ENCODE measurements around the gene CUL9. TPM values are rescaled to one million over a fixed set of nuclear protein-coding genes. Genes with fewer than 3 reads are reported as not detected.

CUL9 gene
- total and polyA plus RNA-seq, 8 donors, result 35.9 to 55.1 (median 41.0) TPM

DNA sequence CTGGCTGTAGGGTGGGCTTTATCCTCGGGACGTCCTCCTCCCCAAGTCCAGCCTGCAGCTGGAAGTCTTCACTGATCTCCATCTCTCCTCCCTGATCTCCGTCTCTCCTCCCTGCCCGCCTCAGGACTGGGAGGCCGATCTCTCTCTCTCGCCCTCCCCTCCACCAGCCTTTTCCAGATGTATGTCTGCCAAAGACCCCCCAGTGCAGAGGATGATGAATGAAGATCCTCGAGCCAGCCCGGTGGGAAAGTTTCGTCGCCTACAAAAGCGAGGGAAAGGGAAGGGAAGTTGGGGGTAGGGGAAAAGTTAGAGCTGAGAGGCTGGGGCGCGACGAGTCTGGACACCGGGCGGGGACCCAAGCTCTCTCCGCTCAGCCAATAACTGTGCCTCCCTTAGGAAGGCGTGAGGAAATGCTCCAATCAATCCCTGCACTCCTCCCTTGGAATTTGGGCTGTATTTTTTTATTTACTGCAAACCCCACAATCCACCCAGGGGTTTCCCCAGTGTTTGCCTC lies 11.5 kb upstream of the CUL9 start:
- Histone ChIP-seq H3K4me1 (peaks cover 23 to 39% of the 10 kb centered on the region in 2 donors), H3K27me3 (no peaks in the 10 kb centered on the region), H3K9me3 (no peaks in the 10 kb centered on the region), H3K36me3 (peaks cover 0 to 3% of the 10 kb centered on the region in 2 donors), H3K27ac (peak overlapping the region; percentile 96 to 97), H3K4me3 (peak overlapping the region; percentile 85 to 96)
- DNase-seq (peak in 2 of 4 donors; percentile 71 to 84), ATAC-seq (peak; percentile 58)
- TF ChIP-seq, protein P1, sequence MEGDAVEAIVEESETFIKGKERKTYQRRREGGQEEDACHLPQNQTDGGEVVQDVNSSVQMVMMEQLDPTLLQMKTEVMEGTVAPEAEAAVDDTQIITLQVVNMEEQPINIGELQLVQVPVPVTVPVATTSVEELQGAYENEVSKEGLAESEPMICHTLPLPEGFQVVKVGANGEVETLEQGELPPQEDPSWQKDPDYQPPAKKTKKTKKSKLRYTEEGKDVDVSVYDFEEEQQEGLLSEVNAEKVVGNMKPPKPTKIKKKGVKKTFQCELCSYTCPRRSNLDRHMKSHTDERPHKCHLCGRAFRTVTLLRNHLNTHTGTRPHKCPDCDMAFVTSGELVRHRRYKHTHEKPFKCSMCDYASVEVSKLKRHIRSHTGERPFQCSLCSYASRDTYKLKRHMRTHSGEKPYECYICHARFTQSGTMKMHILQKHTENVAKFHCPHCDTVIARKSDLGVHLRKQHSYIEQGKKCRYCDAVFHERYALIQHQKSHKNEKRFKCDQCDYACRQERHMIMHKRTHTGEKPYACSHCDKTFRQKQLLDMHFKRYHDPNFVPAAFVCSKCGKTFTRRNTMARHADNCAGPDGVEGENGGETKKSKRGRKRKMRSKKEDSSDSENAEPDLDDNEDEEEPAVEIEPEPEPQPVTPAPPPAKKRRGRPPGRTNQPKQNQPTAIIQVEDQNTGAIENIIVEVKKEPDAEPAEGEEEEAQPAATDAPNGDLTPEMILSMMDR (IDR thresholded peaks at IDR 0.05), result no peak
- intact Hi-C loops (cut with DNase I), result no loop called here

DNA sequence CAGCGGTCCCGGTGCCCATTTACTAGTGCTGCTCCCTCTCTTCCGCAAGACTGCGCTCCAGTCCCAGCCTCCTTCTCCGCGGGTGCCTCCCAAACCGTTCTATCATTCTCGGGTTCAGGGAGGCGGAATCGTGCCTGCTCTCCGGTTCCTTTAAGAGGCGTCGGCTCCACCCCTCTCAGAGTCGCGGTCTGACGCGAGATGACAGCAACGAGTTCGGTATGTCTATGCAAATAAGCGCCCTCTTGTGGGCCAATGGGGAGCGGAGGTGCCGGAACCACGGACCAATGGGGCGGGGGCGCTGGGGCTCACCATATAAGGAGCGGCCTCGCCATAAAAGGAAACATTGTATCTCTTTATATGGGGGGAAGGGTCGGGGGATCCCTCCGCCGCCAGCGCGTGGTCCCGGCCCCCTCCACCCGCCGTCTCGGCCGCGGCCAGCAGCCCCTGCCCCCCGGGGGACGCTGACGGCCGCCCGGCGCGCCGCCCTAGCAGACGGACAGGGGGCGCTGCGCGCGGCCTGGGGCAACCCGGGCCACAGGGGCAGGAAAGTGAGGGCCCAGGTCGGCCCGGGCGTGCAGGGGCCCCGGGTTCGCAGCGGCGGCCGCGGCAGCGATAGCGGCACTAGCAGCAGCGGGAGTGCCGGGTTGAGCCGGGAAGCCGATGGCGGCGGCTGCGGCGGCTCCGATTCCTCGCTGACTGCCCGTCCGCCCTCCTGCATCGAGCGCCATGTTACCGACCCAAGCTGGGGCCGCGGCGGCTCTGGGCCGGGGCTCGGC lies 10.9 kb upstream of the CUL9 start, which contains the start of gene SRF:
Gene SRF (plus strand): TSS at position 339 of the 776 bp plus-strand sequence. CDS start 388 bp downstream, at position 727.
- DNase-seq (peak; percentile 97 to 100 (median 100)), ATAC-seq (peak; percentile 80)
- Histone ChIP-seq H3K4me1 (peaks cover 24 to 45% of the 10 kb centered on the region in 2 donors), H3K36me3 (peaks cover 0 to 10% of the 10 kb centered on the region in 2 donors), H3K9me3 (no peaks in the 10 kb centered on the region), H3K4me3 (peak within 1 kb of the TSS; percentile 85 to 96), H3K27ac (peak within 1 kb of the TSS; percentile 96 to 97), H3K27me3 (no peaks in the 10 kb centered on the region)
- intact Hi-C loops (cut with DNase I), result no loop called here
- TF ChIP-seq, protein P1 (IDR thresholded peaks at IDR 0.05), result peak; percentile 48 to 82

GRCh38 chr6:43171707-43172103 lies 10.3 kb upstream of the CUL9 start:
- intact Hi-C loops (cut with DNase I), result no loop called here
- ATAC-seq (no peak), DNase-seq (peak in 3 of 4 donors; percentile 26 to 88 (median 37))
- Histone ChIP-seq H3K27me3 (no peaks in the 10 kb centered on the region), H3K36me3 (peaks cover 0 to 16% of the 10 kb centered on the region in 2 donors), H3K9me3 (no peaks in the 10 kb centered on the region), H3K4me1 (peaks cover 24 to 51% of the 10 kb centered on the region in 2 donors), H3K27ac (peak overlapping the region; percentile 96 to 97), H3K4me3 (peak overlapping the region; percentile 85 to 96)
- TF ChIP-seq, protein P1 (IDR thresholded peaks at IDR 0.05), result no peak

DNA sequence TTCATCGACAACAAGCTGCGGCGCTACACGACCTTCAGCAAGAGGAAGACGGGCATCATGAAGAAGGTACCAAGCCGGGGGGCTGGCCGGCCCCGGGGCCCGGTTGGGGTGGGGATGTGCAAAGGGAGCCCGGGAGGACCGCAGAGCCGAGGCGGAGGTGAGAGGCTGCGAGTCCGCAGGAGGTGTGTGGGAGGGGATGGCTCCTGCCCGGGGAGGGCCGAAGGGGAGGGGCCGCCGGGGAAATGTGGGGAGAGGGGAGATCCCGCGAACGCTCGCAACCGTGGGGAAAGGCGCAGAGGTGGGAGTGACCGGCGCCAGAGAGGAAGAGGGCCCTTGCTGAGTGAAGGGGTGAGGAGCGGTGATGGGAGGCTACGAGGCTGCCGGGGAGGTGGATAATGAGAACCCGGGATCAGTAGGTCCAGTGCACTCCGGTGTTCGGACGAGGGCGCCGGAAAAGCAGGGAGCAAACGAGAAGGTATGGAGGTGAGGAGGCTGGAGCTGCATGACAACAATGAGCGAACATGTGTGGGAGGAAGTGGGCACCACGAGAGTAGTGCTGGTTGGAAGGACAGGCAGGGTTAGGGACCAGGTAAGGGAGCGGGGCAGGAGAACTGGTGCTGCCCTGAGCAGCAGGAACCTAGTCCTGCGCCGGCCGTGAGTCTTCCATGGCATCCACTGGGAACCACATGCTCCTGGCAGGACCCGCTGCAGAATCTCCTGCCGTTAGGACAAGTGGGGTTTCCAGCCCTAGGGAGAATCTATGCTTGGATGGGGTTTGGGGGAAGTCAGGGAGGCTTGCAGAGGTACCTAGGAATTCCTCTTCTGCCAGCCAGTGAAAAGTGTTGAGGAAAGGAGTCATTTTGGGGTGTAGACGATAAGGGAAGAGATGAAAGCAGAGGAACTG lies 9.6 kb upstream of the CUL9 start:
- peak overlapping the region; percentile 96 to 97 for H3K27ac ChIP-seq
- ATAC-seq (no peak), DNase-seq (peak; percentile 35 to 91 (median 54))
- intact Hi-C loops (cut with DNase I), result no loop called here
- H3K9me3 ChIP-seq, result no peaks in the 10 kb centered on the region
- TF ChIP-seq, protein P1 (IDR thresholded peaks at IDR 0.05), result no peak
- H3K27me3 ChIP-seq, result no peaks in the 10 kb centered on the region
- H3K4me1 ChIP-seq, result peaks cover 24 to 52% of the 10 kb centered on the region in 2 donors
- peaks cover 0 to 22% of the 10 kb centered on the region in 2 donors for H3K36me3 ChIP-seq
- peak overlapping the region; percentile 85 to 96 for H3K4me3 ChIP-seq
